DND-41 (cell line): ENCODE results near the gene CDH3.

ENCODE experiments used
- ATAC-seq: fragments of 200-7000 bp; cut with Tn5 transposase; 3 replicates; pipeline ENCODE4 v1.9.1; 2021; ENCODE audit warnings: low read depth; ENCODE audit not compliant: insufficient read depth
- DNase-seq: peaks from one replicate; pipeline ENCODE4 v3.0.0-alpha.2; 2020
- H2AFZ ChIP-seq: 2 replicates; pipeline ENCODE4 v1.6.0; 2012; ENCODE audit warnings: low read depth, low read length
- H3K27ac ChIP-seq: 2 replicates; pipeline ENCODE4 v1.5.1; 2012; ENCODE audit warnings: low read length, inconsistent platforms
- H3K27me3 ChIP-seq: fragments of 200-600 bp; sonication (generic); 2 replicates; pipeline ENCODE4 v1.6.0; 2012; ENCODE audit warnings: low read length, mild to moderate bottlenecking, inconsistent platforms; ENCODE audit not compliant: insufficient read depth, poor library complexity
- H3K36me3 ChIP-seq: 2 replicates; pipeline ENCODE4 v1.5.1; 2012; ENCODE audit warnings: low read length, inconsistent platforms; ENCODE audit not compliant: insufficient read depth
- H3K4me1 ChIP-seq: 2 replicates; pipeline ENCODE4 v1.5.1; 2012; ENCODE audit warnings: mild to moderate bottlenecking, low read length; ENCODE audit not compliant: insufficient read depth
- H3K4me2 ChIP-seq: 2 replicates; pipeline ENCODE4 v1.6.0; 2012; ENCODE audit warnings: mild to moderate bottlenecking, moderate library complexity, low read length, inconsistent platforms; ENCODE audit not compliant: insufficient read depth
- H3K4me3 ChIP-seq, 2 experiments: fragments of 200-600 bp in 1 of 2; shearing (Covaris generic) in 1 of 2; 2 replicates each; pipeline ENCODE4 v1.5.1; 2012 to 2016; ENCODE audit warnings: inconsistent platforms in 2 of 2, low read length in 2 of 2, mild to moderate bottlenecking in 2 of 2, low read depth in 1 of 2, moderate library complexity in 1 of 2
- H3K79me2 ChIP-seq: 2 replicates; pipeline ENCODE4 v1.6.0; 2012; ENCODE audit warnings: low read length, inconsistent platforms; ENCODE audit not compliant: insufficient read depth
- H3K9ac ChIP-seq: 2 replicates; pipeline ENCODE4 v1.6.0; 2012; ENCODE audit warnings: low read depth, mild to moderate bottlenecking, inconsistent platforms, low read length, moderate library complexity
- H3K9me3 ChIP-seq: 2 replicates; pipeline ENCODE4 v1.5.1; 2012; ENCODE audit warnings: low read length, moderate library complexity, mild to moderate bottlenecking, inconsistent platforms; ENCODE audit not compliant: insufficient read depth, severe bottlenecking
- H4K20me1 ChIP-seq: 2 replicates; pipeline ENCODE4 v1.6.0; 2012; ENCODE audit warnings: low read length; ENCODE audit not compliant: insufficient read depth
- CTCF ChIP-seq: IDR thresholded peaks from 2 replicates; pipeline ENCODE4 v1.5.1; 2012; ENCODE audit warnings: borderline replicate concordance, low read length, moderate library complexity, mild to moderate bottlenecking; ENCODE audit not compliant: poor library complexity, severe bottlenecking; ENCODE audit errors: extremely low read depth
- EZH2 ChIP-seq: IDR thresholded peaks from 3 replicates; pipeline ENCODE4 v1.6.1; 2012; ENCODE audit warnings: borderline replicate concordance, low read depth, mild to moderate bottlenecking, moderate library complexity, low read length, inconsistent platforms; ENCODE audit not compliant: severe bottlenecking

CDH3 gene

GRCh38 chr16:68655806-68656205 is 10.7 kb downstream of the CDH3 start:
- TF ChIP-seq CTCF (no peak), EZH2 (no peak)
- H3K4me1 ChIP-seq, result no peaks in the 10 kb centered on the region
- no peak for DNase-seq

GRCh38 chr16:68656751-68657150 is 11.6 kb downstream of the CDH3 start:
- Histone ChIP-seq H3K4me1 (no peaks in the 10 kb centered on the region), H3K4me2 (no peak overlapping the region), H3K4me3 (no peak overlapping the region), H2AFZ (no peak overlapping the region), H4K20me1 (no peaks in the 10 kb centered on the region), H3K9me3 (no peaks in the 10 kb centered on the region), H3K36me3 (no peaks in the 10 kb centered on the region), H3K27me3 (no peaks in the 10 kb centered on the region), H3K9ac (no peak overlapping the region), H3K79me2 (no peaks in the 10 kb centered on the region), H3K27ac (no peak overlapping the region)
- ATAC-seq (no peak), DNase-seq (no peak)
- no peak for TF ChIP-seq EZH2
- TF ChIP-seq CTCF, result no peak

More at GRCh38 chr16:68655806-68656205, 10.7 kb downstream of the CDH3 start:
- no peaks in the 10 kb centered on the region for H3K79me2 ChIP-seq
- H3K9me3 ChIP-seq, result no peaks in the 10 kb centered on the region
- no peak overlapping the region for H3K4me2 ChIP-seq
- H4K20me1 ChIP-seq, result no peaks in the 10 kb centered on the region
- no peak overlapping the region for H3K9ac ChIP-seq
- ATAC-seq, result no peak
- no peaks in the 10 kb centered on the region for H3K27me3 ChIP-seq
- H3K27ac ChIP-seq, result no peak overlapping the region
- no peaks in the 10 kb centered on the region for H3K36me3 ChIP-seq
- H3K4me3 ChIP-seq, result no peak overlapping the region
- no peak overlapping the region for H2AFZ ChIP-seq

- H4K20me1 ChIP-seq, result no peaks in the 10 kb centered on the region
- no peaks in the 10 kb centered on the region for H3K4me1 ChIP-seq
- H3K4me3 ChIP-seq, result no peak overlapping the region
- no peak overlapping the region for H2AFZ ChIP-seq
- H3K27ac ChIP-seq, result no peak overlapping the region
- no peak for ATAC-seq
- no peak overlapping the region for H3K9ac ChIP-seq
- H3K9me3 ChIP-seq, result no peaks in the 10 kb centered on the region
- no peaks in the 10 kb centered on the region for H3K27me3 ChIP-seq
- H3K79me2 ChIP-seq, result no peaks in the 10 kb centered on the region
- no peak for DNase-seq
- H3K4me2 ChIP-seq, result no peak overlapping the region
- no peaks in the 10 kb centered on the region for H3K36me3 ChIP-seq
- no peak for TF ChIP-seq CTCF
These were observed 13.3 kb downstream of the CDH3 start for GRCh38 chr16:68658341-68658973.

GRCh38 chr16:68658974-68659360 is 13.9 kb downstream of the CDH3 start:
- no peak overlapping the region for H3K9ac ChIP-seq
- no peaks in the 10 kb centered on the region for H3K79me2 ChIP-seq
- no peak overlapping the region for H3K4me2 ChIP-seq

More at GRCh38 chr16:68658974-68659360, 13.9 kb downstream of the CDH3 start:
- DNase-seq, result no peak
- no peak overlapping the region for H2AFZ ChIP-seq
- H3K27ac ChIP-seq, result no peak overlapping the region
- no peak overlapping the region for H3K4me3 ChIP-seq
- no peaks in the 10 kb centered on the region for H3K27me3 ChIP-seq
- H3K9me3 ChIP-seq, result no peaks in the 10 kb centered on the region
- no peaks in the 10 kb centered on the region for H3K4me1 ChIP-seq
- no peaks in the 10 kb centered on the region for H3K36me3 ChIP-seq
- no peak for TF ChIP-seq EZH2
- no peak for TF ChIP-seq CTCF
- no peak for ATAC-seq
- no peaks in the 10 kb centered on the region for H4K20me1 ChIP-seq
